ENCODE measurements around the gene TBC1D22A. TPM values are rescaled to one million over a fixed set of nuclear protein-coding genes. Genes with fewer than 3 reads are reported as not detected.

TBC1D22A gene
- total RNA-seq, 1 donor from 2014 or later, result 6.8 TPM

GRCh38 chr22:47205554-47205953 lies 443.1 kb downstream of the TBC1D22A start:
- Histone ChIP-seq H3K4me3 (ENCODE audit: low read length in 3 of 3) (no peak overlapping the region), H3K4me1 (ENCODE audit: control insufficient read depth in 3 of 3, insufficient read depth in 3 of 3, low read length in 3 of 3) (no peaks in the 10 kb centered on the region), H3K27me3 (ENCODE audit: control insufficient read depth in 3 of 3, insufficient read depth in 3 of 3, low read length in 3 of 3) (peaks cover 17 to 60% (median 49%) of the 10 kb centered on the region in 3 donors), H3K27ac (ENCODE audit: low read depth, low read length) (no peak overlapping the region), H3K9me3 (ENCODE audit: control insufficient read depth in 3 of 3, low read length in 3 of 3) (no peaks in the 10 kb centered on the region), H3K36me3 (ENCODE audit: control insufficient read depth in 3 of 3, insufficient read depth in 3 of 3, low read length in 3 of 3) (no peaks in the 10 kb centered on the region), H3K9ac (ENCODE audit: low read depth in 1 of 3, low read length in 3 of 3) (no peak overlapping the region)

DNA sequence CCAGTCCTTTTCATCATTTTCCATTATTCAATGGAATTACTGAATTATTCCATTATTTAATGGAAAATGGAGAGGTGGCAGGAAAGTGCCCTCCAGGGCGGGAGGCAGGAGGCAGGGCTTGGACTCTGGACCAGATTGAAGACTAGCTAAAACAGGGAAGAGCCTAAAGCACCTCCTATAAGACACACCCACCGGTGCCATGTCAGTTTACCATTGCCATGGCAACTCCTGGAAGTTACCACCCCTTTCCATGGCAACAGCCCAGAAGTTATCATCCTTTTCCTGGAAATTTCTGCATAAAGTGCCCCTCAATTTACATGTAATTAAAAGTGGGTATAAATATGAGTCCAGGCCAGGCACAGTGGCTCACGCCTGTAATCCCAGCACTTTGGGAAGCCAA lies 443.7 kb downstream of the TBC1D22A start:
- no peaks in the 10 kb centered on the region for H3K4me1 ChIP-seq (ENCODE audit: control insufficient read depth in 3 of 3, insufficient read depth in 3 of 3, low read length in 3 of 3)
- H3K36me3 ChIP-seq (ENCODE audit: control insufficient read depth in 3 of 3, insufficient read depth in 3 of 3, low read length in 3 of 3), result no peaks in the 10 kb centered on the region
- no peak overlapping the region for H3K4me3 ChIP-seq (ENCODE audit: low read length in 3 of 3)
- H3K27ac ChIP-seq (ENCODE audit: low read depth, low read length), result no peak overlapping the region
- peaks cover 15 to 55% (median 43%) of the 10 kb centered on the region in 3 donors for H3K27me3 ChIP-seq (ENCODE audit: control insufficient read depth in 3 of 3, insufficient read depth in 3 of 3, low read length in 3 of 3)
- no peak overlapping the region for H3K9ac ChIP-seq (ENCODE audit: low read depth in 1 of 3, low read length in 3 of 3)
- no peaks in the 10 kb centered on the region for H3K9me3 ChIP-seq (ENCODE audit: control insufficient read depth in 3 of 3, low read length in 3 of 3)

GRCh38 chr22:47206666-47207218 lies 444.3 kb downstream of the TBC1D22A start:
- H3K36me3 ChIP-seq (ENCODE audit: control insufficient read depth in 3 of 3, insufficient read depth in 3 of 3, low read length in 3 of 3), result no peaks in the 10 kb centered on the region
- H3K9me3 ChIP-seq (ENCODE audit: control insufficient read depth in 3 of 3, low read length in 3 of 3), result no peaks in the 10 kb centered on the region
- H3K4me1 ChIP-seq (ENCODE audit: control insufficient read depth in 3 of 3, insufficient read depth in 3 of 3, low read length in 3 of 3), result no peaks in the 10 kb centered on the region
- peaks cover 11 to 49% (median 37%) of the 10 kb centered on the region in 3 donors for H3K27me3 ChIP-seq (ENCODE audit: control insufficient read depth in 3 of 3, insufficient read depth in 3 of 3, low read length in 3 of 3)
- no peak overlapping the region for H3K4me3 ChIP-seq (ENCODE audit: low read length in 3 of 3)
- H3K27ac ChIP-seq (ENCODE audit: low read depth, low read length), result no peak overlapping the region
- H3K9ac ChIP-seq (ENCODE audit: low read depth in 1 of 3, low read length in 3 of 3), result no peak overlapping the region

DNA sequence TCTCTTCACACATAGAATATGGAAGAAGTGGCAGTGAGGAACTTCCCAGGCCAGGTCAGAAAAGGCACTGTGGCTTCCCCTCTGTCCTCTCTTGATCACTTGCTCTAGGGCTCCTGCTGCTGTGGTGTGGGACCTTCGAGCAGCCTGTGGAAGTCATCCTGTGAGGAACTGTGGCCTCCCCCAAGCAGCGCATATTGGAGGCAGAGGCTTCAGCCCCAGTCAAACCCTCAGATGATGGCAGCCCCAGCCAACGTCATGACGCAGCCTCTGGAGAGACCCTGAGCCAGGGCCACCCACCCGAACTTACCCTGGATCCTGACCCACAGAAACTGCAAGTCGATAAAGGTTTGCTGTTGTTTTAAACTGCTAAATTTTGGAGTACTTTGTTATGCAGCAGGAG lies 444.9 kb downstream of the TBC1D22A start:
- no peaks in the 10 kb centered on the region for H3K9me3 ChIP-seq (ENCODE audit: control insufficient read depth in 3 of 3, low read length in 3 of 3)
- no peaks in the 10 kb centered on the region for H3K36me3 ChIP-seq (ENCODE audit: control insufficient read depth in 3 of 3, insufficient read depth in 3 of 3, low read length in 3 of 3)
- H3K9ac ChIP-seq (ENCODE audit: low read depth in 1 of 3, low read length in 3 of 3), result no peak overlapping the region
- peaks cover 11 to 43% (median 33%) of the 10 kb centered on the region in 3 donors for H3K27me3 ChIP-seq (ENCODE audit: control insufficient read depth in 3 of 3, insufficient read depth in 3 of 3, low read length in 3 of 3)
- no peaks in the 10 kb centered on the region for H3K4me1 ChIP-seq (ENCODE audit: control insufficient read depth in 3 of 3, insufficient read depth in 3 of 3, low read length in 3 of 3)
- H3K4me3 ChIP-seq (ENCODE audit: low read length in 3 of 3), result no peak overlapping the region
- no peak overlapping the region for H3K27ac ChIP-seq (ENCODE audit: low read depth, low read length)

- H3K4me1 ChIP-seq (ENCODE audit: control insufficient read depth in 3 of 3, insufficient read depth in 3 of 3, low read length in 3 of 3), result no peaks in the 10 kb centered on the region
- H3K27ac ChIP-seq (ENCODE audit: low read depth, low read length), result no peak overlapping the region
Measured at GRCh38 chr22:47207846-47208554, 445.6 kb downstream of the TBC1D22A start.

DNA sequence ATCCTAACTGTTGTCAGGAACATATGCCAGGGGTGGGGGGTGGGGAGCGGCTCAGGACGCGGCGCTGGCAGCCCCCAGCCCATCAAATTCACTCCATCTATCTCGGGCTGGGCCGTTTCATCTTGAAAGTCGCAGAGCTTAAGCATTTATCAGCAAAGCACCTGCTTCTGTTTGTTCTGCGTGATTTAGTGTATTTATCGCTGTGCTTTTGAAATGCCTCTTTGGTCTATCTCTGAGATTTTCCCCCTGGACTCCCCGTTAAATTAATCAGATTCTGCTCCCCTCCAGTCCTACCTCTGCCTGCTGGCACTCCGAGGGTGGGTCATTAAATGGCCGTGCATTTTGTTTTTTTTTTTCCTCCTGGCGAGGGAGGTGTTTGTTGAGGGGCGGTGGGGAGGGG lies 446.2 kb downstream of the TBC1D22A start:
- Histone ChIP-seq H3K36me3 (ENCODE audit: control insufficient read depth in 3 of 3, insufficient read depth in 3 of 3, low read length in 3 of 3) (no peaks in the 10 kb centered on the region), H3K27ac (ENCODE audit: low read depth, low read length) (no peak overlapping the region), H3K9ac (ENCODE audit: low read depth in 1 of 3, low read length in 3 of 3) (no peak overlapping the region), H3K4me1 (ENCODE audit: control insufficient read depth in 3 of 3, insufficient read depth in 3 of 3, low read length in 3 of 3) (no peaks in the 10 kb centered on the region), H3K27me3 (ENCODE audit: control insufficient read depth in 3 of 3, insufficient read depth in 3 of 3, low read length in 3 of 3) (peaks cover 7 to 32% (median 29%) of the 10 kb centered on the region in 3 donors), H3K9me3 (ENCODE audit: control insufficient read depth in 3 of 3, low read length in 3 of 3) (peaks cover 0 to 3% (median 0%) of the 10 kb centered on the region in 3 donors), H3K4me3 (ENCODE audit: low read length in 3 of 3) (no peak overlapping the region)

More at GRCh38 chr22:47207846-47208554, 445.6 kb downstream of the TBC1D22A start:
- Histone ChIP-seq H3K9ac (ENCODE audit: low read depth in 1 of 3, low read length in 3 of 3) (no peak overlapping the region), H3K27me3 (ENCODE audit: control insufficient read depth in 3 of 3, insufficient read depth in 3 of 3, low read length in 3 of 3) (peaks cover 11 to 37% (median 33%) of the 10 kb centered on the region in 3 donors), H3K36me3 (ENCODE audit: control insufficient read depth in 3 of 3, insufficient read depth in 3 of 3, low read length in 3 of 3) (no peaks in the 10 kb centered on the region), H3K9me3 (ENCODE audit: control insufficient read depth in 3 of 3, low read length in 3 of 3) (peaks cover 0 to 3% (median 0%) of the 10 kb centered on the region in 3 donors), H3K4me3 (ENCODE audit: low read length in 3 of 3) (no peak overlapping the region)

DNA sequence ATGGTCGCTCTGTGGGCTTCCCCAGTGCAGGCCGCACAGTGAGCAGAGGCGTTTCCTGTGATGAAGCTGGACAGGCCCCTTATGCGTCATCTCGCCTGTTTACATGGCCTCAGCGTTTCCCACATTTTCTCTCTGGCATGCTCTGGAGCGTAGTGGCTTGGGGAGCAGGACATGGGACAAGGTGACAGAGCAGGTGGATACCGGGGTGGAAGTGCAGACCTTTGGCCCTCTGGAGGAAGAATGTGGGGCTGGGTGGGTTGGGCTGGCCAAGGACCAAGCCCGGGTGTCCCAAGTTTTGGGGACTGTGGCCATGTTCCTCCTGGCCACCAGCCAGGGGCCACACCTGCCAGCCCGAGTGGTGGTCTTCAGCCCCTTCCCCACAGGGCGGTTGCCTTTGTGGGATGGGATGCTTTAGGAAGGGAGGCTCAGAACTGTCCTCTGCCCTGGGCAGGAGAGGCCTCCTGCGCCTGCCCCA lies 446.6 kb downstream of the TBC1D22A start:
- Histone ChIP-seq H3K9me3 (ENCODE audit: control insufficient read depth in 3 of 3, low read length in 3 of 3) (peaks cover 0 to 3% (median 0%) of the 10 kb centered on the region in 3 donors), H3K9ac (ENCODE audit: low read depth in 1 of 3, low read length in 3 of 3) (no peak overlapping the region), H3K27me3 (ENCODE audit: control insufficient read depth in 3 of 3, insufficient read depth in 3 of 3, low read length in 3 of 3) (peaks cover 4 to 28% (median 25%) of the 10 kb centered on the region in 3 donors), H3K4me1 (ENCODE audit: control insufficient read depth in 3 of 3, insufficient read depth in 3 of 3, low read length in 3 of 3) (no peaks in the 10 kb centered on the region), H3K36me3 (ENCODE audit: control insufficient read depth in 3 of 3, insufficient read depth in 3 of 3, low read length in 3 of 3) (no peaks in the 10 kb centered on the region), H3K4me3 (ENCODE audit: low read length in 3 of 3) (no peak overlapping the region), H3K27ac (ENCODE audit: low read depth, low read length) (no peak overlapping the region)

DNA sequence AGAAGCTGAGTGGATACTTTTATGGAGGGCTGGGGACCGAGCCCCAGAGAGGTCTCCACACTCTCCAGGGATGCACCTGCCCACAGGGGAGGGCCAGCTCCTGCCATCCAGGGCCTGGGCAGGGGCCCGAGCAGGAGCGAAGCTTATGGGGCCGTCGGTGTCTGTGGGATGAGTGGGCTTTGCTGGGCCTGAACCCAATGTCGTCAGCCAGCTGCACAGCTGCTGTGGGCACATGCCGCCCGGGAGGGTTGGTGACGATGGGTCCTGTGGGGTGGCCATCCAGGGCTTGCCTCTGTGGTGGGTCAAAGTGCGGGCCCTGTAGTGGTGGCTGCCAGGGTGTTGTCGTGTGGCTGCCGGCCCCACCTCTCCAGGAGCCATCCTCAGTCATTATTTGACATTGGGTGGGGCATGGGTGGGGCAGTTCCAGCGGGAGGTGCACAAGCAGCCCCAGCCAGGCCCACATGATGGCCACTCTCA lies 447.1 kb downstream of the TBC1D22A start:
- H3K9me3 ChIP-seq (ENCODE audit: control insufficient read depth in 3 of 3, low read length in 3 of 3), result peaks cover 0 to 3% (median 0%) of the 10 kb centered on the region in 3 donors
- no peak overlapping the region for H3K27ac ChIP-seq (ENCODE audit: low read depth, low read length)
- peaks cover 2 to 23% (median 23%) of the 10 kb centered on the region in 3 donors for H3K27me3 ChIP-seq (ENCODE audit: control insufficient read depth in 3 of 3, insufficient read depth in 3 of 3, low read length in 3 of 3)
- no peak overlapping the region for H3K9ac ChIP-seq (ENCODE audit: low read depth in 1 of 3, low read length in 3 of 3)
- no peaks in the 10 kb centered on the region for H3K36me3 ChIP-seq (ENCODE audit: control insufficient read depth in 3 of 3, insufficient read depth in 3 of 3, low read length in 3 of 3)
- H3K4me1 ChIP-seq (ENCODE audit: control insufficient read depth in 3 of 3, insufficient read depth in 3 of 3, low read length in 3 of 3), result no peaks in the 10 kb centered on the region
- no peak overlapping the region for H3K4me3 ChIP-seq (ENCODE audit: low read length in 3 of 3)

DNA sequence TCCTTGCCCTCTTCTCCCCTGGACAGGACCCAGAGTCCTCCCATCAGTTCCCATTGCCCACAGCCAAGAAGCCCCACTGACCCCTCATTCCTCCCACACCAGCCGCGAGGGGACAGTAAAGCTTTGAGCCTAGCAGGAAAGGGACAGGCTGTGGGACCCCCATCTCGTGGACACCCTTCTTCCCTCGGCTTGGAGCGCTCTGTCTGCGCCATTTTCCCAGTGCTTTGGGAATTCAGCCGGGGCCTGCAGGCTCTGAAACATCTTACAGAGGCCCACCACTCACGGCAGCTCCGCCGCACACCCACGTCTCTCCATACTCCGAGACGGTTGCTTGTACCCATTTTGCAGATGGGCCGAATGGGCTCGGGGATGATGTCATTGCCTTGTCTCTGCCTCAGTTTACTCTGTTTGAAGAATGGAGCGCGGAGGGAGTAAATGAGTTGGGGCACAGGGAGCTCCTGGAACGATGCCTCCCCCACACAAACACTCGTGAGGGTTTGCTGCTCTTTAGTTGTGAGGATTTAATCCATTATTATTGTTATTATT lies 447.7 kb downstream of the TBC1D22A start:
- Histone ChIP-seq H3K4me1 (ENCODE audit: control insufficient read depth in 3 of 3, insufficient read depth in 3 of 3, low read length in 3 of 3) (no peaks in the 10 kb centered on the region), H3K36me3 (ENCODE audit: control insufficient read depth in 3 of 3, insufficient read depth in 3 of 3, low read length in 3 of 3) (no peaks in the 10 kb centered on the region), H3K9me3 (ENCODE audit: control insufficient read depth in 3 of 3, low read length in 3 of 3) (peaks cover 0 to 3% (median 0%) of the 10 kb centered on the region in 3 donors), H3K9ac (ENCODE audit: low read depth in 1 of 3, low read length in 3 of 3) (no peak overlapping the region), H3K27me3 (ENCODE audit: control insufficient read depth in 3 of 3, insufficient read depth in 3 of 3, low read length in 3 of 3) (peaks cover 0 to 19% (median 18%) of the 10 kb centered on the region in 3 donors), H3K4me3 (ENCODE audit: low read length in 3 of 3) (no peak overlapping the region), H3K27ac (ENCODE audit: low read depth, low read length) (no peak overlapping the region)

- peaks cover 0 to 3% (median 0%) of the 10 kb centered on the region in 3 donors for H3K9me3 ChIP-seq (ENCODE audit: control insufficient read depth in 3 of 3, low read length in 3 of 3)
- H3K4me1 ChIP-seq (ENCODE audit: control insufficient read depth in 3 of 3, insufficient read depth in 3 of 3, low read length in 3 of 3), result no peaks in the 10 kb centered on the region
- H3K4me3 ChIP-seq (ENCODE audit: low read length in 3 of 3), result no peak overlapping the region
- no peaks in the 10 kb centered on the region for H3K36me3 ChIP-seq (ENCODE audit: control insufficient read depth in 3 of 3, insufficient read depth in 3 of 3, low read length in 3 of 3)
- no peak overlapping the region for H3K27ac ChIP-seq (ENCODE audit: low read depth, low read length)
- peaks cover 0 to 19% (median 14%) of the 10 kb centered on the region in 3 donors for H3K27me3 ChIP-seq (ENCODE audit: control insufficient read depth in 3 of 3, insufficient read depth in 3 of 3, low read length in 3 of 3)
- no peak overlapping the region for H3K9ac ChIP-seq (ENCODE audit: low read depth in 1 of 3, low read length in 3 of 3)
Measured at GRCh38 chr22:47210686-47211085, 448.2 kb downstream of the TBC1D22A start.
